ENCODE measurements around the gene BHMT. TPM values are rescaled to one million over a fixed set of nuclear protein-coding genes. Genes with fewer than 3 reads are reported as not detected.

Gene BHMT
- total and polyA plus RNA-seq, 2 of the 4 experiments (the other 2 are of a cell fraction) = not detected

DNA sequence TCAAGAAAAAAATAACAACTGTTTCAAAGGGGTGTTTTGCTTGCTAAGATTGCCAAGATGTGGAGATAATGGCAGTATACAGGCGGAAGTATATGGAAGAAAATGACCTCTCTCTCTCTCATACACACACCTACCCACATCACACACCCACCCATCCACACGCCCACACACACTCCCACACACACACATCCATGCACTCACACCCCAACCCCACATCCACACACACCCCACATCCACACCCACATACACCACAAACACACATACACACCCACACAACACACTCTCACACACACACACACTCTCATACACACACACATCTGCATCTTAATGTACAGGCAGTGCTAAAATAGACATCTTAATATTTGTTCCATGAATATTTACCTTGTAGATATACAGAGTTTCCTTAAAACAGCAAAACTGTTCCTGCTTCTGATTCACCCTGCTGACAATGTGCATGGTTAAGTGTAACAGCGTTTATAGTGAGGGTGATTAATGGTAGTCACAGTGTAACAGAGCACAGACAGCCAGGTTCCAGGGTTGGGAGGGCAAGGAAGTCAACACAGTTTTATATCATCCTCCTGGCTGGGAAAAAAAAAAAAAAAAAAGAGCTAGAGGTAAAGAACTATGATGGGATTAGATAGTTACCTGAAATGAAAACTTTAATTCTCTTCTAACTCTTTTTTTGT, 33.8 kb upstream of the BHMT start:
- Histone ChIP-seq H3K14ac (replicated peaks; ENCODE audit: low read depth, low read length) (no peak overlapping the region), H2AK5ac (ENCODE audit: low read depth, low read length) (no peak overlapping the region), H2AFZ (replicated peaks; ENCODE audit: low read length, poor library complexity) (no peak overlapping the region), H4K91ac (ENCODE audit: insufficient read depth, low read depth, low read length) (no peak overlapping the region), H3K36me3 (ENCODE audit: control insufficient read depth, insufficient read depth, low read length) (no peaks in the 10 kb centered on the region), H4K5ac (ENCODE audit: low read depth, low read length) (no peak overlapping the region), H2AK9ac (replicated peaks; ENCODE audit: low read depth, low read length, poor library complexity) (no peak overlapping the region), H3K79me1 (ENCODE audit: low read depth in 1 of 2, low read length in 2 of 2) (no peaks in the 10 kb centered on the region), H3K4me1 (ENCODE audit: control insufficient read depth, insufficient read depth, low read length) (0 out of 2 replicates have a peak, but pooled peaks cover 2% of the 10 kb centered on the region), H3K56ac (ENCODE audit: extremely low read depth, insufficient read depth, low read length) (no peak overlapping the region), H3K4ac (ENCODE audit: low read depth, low read length) (no peak overlapping the region), H3K9ac (ENCODE audit: low read depth, low read length) (no peak overlapping the region), H3K27me3 (ENCODE audit: control insufficient read depth, insufficient read depth, low read length) (no peaks in the 10 kb centered on the region), H3K9me3 (ENCODE audit: control insufficient read depth, insufficient read depth, low read length) (peaks cover 4% of the 10 kb centered on the region), H3K27ac (ENCODE audit: insufficient read depth, low read length) (no peak overlapping the region), H3K4me2 (ENCODE audit: low read depth, low read length) (no peak overlapping the region), H3K9me1 (ENCODE audit: insufficient read depth, low read length) (no peaks in the 10 kb centered on the region), H3K18ac (ENCODE audit: low read depth, low read length) (no peak overlapping the region), H4K20me1 (ENCODE audit: insufficient read depth, low read length) (no peaks in the 10 kb centered on the region), H2BK20ac (ENCODE audit: low read depth, low read length) (no peak overlapping the region), H2BK5ac (ENCODE audit: low read depth, low read length, poor library complexity, severe bottlenecking) (peak overlapping the region; percentile 72), H3K23ac (ENCODE audit: low read depth, low read length) (no peak overlapping the region), H3K4me3 (ENCODE audit: insufficient read depth, low read depth, low read length) (no peak overlapping the region), H2BK15ac (ENCODE audit: low read depth, low read length) (no peak overlapping the region), H4K8ac (ENCODE audit: low read depth in 2 of 2, low read length in 2 of 2) (no peak overlapping the region), H2BK120ac (ENCODE audit: low read depth, low read length) (no peak overlapping the region)
- ChIA-PET CTCF (interaction anchor here (0.6 kb wide), 1 partner anchor 1190 kb away, joined by 3 read pairs; no protein-coding TSS in a partner anchor), POLR2A (ENCODE audit: unreplicated experiment) (interaction anchor here (0.6 kb wide), 2 partner anchors 11 to 40 kb away, joined by 3 to 6 read pairs; no protein-coding TSS in a partner anchor)
- intact Hi-C loops (cut with micrococcal nuclease) = no loop called here
- TF ChIP-seq RFX5 (IDR thresholded peaks at IDR 0.05; ENCODE audit: low read depth, low read length) (no peak), CHD1 (IDR thresholded peaks at IDR 0.05; ENCODE audit: low read depth, low read length) (no peak), NFE2L2 (IDR thresholded peaks at IDR 0.05; ENCODE audit: low read depth, low read length) (no peak), MAZ (IDR thresholded peaks at IDR 0.05; ENCODE audit: borderline replicate concordance, low read depth, low read length) (no peak), RAD21 (IDR thresholded peaks at IDR 0.05; ENCODE audit: low read length) (no peak), SMC3 (IDR thresholded peaks at IDR 0.05; ENCODE audit: low read depth, low read length) (no peak)
- TF ChIP-seq, protein P1, sequence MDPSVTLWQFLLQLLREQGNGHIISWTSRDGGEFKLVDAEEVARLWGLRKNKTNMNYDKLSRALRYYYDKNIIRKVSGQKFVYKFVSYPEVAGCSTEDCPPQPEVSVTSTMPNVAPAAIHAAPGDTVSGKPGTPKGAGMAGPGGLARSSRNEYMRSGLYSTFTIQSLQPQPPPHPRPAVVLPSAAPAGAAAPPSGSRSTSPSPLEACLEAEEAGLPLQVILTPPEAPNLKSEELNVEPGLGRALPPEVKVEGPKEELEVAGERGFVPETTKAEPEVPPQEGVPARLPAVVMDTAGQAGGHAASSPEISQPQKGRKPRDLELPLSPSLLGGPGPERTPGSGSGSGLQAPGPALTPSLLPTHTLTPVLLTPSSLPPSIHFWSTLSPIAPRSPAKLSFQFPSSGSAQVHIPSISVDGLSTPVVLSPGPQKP (IDR thresholded peaks at IDR 0.05; ENCODE audit: borderline replicate concordance, low read depth, low read length) = no peak
- TF ChIP-seq, protein P2, sequence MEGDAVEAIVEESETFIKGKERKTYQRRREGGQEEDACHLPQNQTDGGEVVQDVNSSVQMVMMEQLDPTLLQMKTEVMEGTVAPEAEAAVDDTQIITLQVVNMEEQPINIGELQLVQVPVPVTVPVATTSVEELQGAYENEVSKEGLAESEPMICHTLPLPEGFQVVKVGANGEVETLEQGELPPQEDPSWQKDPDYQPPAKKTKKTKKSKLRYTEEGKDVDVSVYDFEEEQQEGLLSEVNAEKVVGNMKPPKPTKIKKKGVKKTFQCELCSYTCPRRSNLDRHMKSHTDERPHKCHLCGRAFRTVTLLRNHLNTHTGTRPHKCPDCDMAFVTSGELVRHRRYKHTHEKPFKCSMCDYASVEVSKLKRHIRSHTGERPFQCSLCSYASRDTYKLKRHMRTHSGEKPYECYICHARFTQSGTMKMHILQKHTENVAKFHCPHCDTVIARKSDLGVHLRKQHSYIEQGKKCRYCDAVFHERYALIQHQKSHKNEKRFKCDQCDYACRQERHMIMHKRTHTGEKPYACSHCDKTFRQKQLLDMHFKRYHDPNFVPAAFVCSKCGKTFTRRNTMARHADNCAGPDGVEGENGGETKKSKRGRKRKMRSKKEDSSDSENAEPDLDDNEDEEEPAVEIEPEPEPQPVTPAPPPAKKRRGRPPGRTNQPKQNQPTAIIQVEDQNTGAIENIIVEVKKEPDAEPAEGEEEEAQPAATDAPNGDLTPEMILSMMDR (conservative IDR thresholded peaks at IDR 0.05; ENCODE audit: low read depth, low read length) = no peak
- dilution Hi-C loops (cut with HindIII; ENCODE audit: low sequenced_read_pairs, unreplicated experiment) = no loop called here
- DNase-seq (peak; percentile 32), ATAC-seq (ENCODE audit: low read depth) (peak; percentile 37; the same call in 1 of the 2 replicates)
- no TSS peak for BruUV-seq (replicated peaks)
- in situ Hi-C loops (cut with MboI; ENCODE audit: low sequenced_read_pairs) = no loop called here
- WGBS, 2 experiments (ENCODE audit: extremely low coverage in 2 of 2, insufficient read length in 1 of 2) = 20% methylated on average over 1 of the region's 3 CpGs; no CpG with 5 or more reads in 1 of the 2 experiments

Measured in IMR-90 (cell line).